ENCODE results near the gene NXPE4. TPM values are rescaled to one million over a fixed set of nuclear protein-coding genes. Genes with fewer than 3 reads are reported as not detected.
"Not testable (repeated sequence)": the region's sequence is repeated elsewhere in the genome, so short reads cannot be mapped to it uniquely, and the experiment has no call there.

NXPE4 gene
- total RNA-seq, 6 experiments from 2014 or later = not detected

DNA sequence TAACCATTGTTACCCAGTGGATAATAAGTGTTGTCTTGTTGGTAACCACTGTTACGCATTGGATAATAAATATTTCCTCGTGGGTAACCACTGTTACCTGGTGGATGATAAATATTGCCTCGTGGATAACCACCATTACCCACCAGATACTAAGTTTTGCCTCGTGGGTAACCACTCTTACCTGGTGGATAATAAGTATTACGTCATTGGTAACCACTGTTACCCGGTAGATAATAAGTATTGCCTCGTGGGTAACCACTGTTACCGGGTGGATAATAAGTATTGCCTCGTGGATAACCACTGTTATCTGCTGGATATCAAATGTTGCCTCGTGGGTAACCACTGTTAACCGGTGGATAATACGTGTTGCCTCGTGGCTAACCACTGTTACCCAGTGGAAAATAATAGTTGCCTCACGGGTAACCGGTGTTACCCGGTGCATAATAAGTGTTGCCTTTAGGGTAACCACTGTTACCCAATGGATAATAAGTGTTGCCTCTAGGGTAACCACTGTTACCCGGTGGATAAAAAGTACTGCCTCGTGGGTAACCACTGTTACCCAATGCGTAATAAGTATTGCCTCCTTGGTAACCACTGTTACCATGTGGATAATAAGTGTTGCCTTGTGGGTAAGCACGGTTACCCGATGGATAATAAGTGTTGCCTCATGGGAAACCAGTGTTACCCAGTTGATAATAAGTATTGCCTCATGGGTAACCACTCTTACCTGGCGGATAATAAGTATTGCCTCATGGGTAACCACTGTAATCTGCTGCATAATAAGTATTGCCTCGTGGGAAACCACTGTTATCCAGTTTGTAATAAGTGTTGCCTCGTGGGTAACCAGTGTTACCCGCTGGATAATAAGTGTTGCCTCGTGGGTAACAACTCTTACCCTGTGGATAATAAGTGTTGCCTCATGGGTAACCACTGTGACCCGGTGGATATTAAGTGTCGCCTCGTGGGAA is 21.9 kb upstream of the NXPE4 start:
- TF ChIP-seq CTCF (IDR thresholded peaks at IDR 0.05) = no peak
- no peaks in the 10 kb centered on the region for H3K4me1 Mint-ChIP-seq (ENCODE audit: low read depth)
- no peak for DNase-seq
- no peaks in the 10 kb centered on the region for H3K9me3 Mint-ChIP-seq
- no peak overlapping the region for H3K27ac Mint-ChIP-seq
- H3K4me3 Mint-ChIP-seq = no peak overlapping the region
- no peaks in the 10 kb centered on the region for H3K36me3 Mint-ChIP-seq (ENCODE audit: low read depth)
- no peaks in the 10 kb centered on the region for H3K27me3 Mint-ChIP-seq (ENCODE audit: insufficient read depth)

DNA sequence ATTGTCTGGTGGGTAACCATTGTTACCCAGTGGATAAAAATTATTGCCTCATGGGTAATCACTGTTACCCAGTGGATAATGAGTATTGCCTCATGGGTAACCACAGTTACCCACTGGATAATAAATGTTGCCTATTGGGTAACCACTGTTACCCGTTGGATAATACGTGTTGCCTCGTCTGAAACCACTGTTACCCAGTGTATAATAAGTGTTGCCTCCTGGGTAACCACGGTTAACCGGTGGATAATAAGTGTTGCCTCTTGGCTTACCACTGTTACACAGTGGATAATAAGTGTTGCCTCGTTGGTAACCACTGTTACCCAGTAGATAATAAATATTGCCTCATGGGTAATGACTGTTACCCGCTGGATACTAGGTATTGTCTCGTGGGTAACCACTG is 20.9 kb upstream of the NXPE4 start:
- Mint-ChIP-seq H3K27ac (no peak overlapping the region), H3K27me3 (ENCODE audit: insufficient read depth) (no peaks in the 10 kb centered on the region)
- TF ChIP-seq CTCF (IDR thresholded peaks at IDR 0.05) = no peak

DNA sequence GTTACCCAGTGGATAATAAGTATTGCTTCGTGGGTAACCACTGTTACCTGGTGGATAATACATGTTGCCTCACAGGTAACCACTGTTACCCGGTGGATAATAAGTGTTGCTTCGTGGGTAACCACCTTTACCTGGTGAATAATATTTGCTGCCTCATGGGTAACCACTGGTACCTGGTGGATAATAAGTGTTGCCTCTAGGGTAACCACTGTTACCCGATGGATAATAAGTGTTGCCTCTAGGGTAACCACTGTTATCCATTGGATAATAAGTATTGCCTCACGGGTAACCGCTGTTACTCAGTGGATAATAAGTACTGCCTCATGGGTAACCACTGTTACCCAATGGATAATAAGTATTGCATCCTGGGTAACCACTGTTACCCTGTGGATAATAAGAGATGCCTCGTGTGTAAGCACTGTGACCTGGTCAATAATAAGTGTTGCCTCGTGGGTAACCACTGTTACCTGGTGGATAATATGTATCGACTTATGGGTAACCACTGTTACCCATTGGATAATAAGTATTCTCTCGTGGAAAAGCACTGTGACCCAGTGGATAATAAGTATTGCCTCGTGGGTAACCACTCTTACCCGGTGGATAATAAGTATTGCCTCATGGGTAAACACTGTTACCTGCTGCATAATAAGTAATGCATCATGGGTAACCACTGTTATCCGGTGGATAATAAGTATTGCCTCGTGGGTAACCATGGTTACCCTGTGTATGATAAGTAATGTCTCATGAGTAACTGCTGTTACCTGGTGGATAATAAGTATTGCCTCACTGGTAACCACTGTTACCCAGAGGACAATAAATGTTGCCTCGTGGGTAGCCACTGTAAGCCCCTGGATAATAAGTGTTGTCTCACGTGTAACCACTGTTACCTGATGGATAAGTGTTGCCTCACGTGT is 20.1 kb upstream of the NXPE4 start:
- Mint-ChIP-seq H3K9me3 (no peaks in the 10 kb centered on the region), H3K27ac (no peak overlapping the region), H3K4me1 (ENCODE audit: low read depth) (no peaks in the 10 kb centered on the region), H3K4me3 (no peak overlapping the region), H3K27me3 (ENCODE audit: insufficient read depth) (no peaks in the 10 kb centered on the region), H3K36me3 (ENCODE audit: low read depth) (no peaks in the 10 kb centered on the region)
- no peak for DNase-seq
- no peak for TF ChIP-seq CTCF (IDR thresholded peaks at IDR 0.05)

More for the DNA sequence above, 20.9 kb upstream of the NXPE4 start:
- Mint-ChIP-seq H3K36me3 (ENCODE audit: low read depth) (no peaks in the 10 kb centered on the region), H3K4me1 (ENCODE audit: low read depth) (no peaks in the 10 kb centered on the region), H3K9me3 (no peaks in the 10 kb centered on the region), H3K4me3 (no peak overlapping the region)
- DNase-seq = no peak

GRCh38 chr11:114614127-114614720 is 18.6 kb upstream of the NXPE4 start:
- Mint-ChIP-seq H3K36me3 (ENCODE audit: low read depth) (no peaks in the 10 kb centered on the region), H3K27ac (no peak overlapping the region), H3K4me1 (ENCODE audit: low read depth) (no peaks in the 10 kb centered on the region), H3K9me3 (no peaks in the 10 kb centered on the region), H3K4me3 (no peak overlapping the region), H3K27me3 (ENCODE audit: insufficient read depth) (no peaks in the 10 kb centered on the region)
- no peak for DNase-seq
- TF ChIP-seq CTCF (IDR thresholded peaks at IDR 0.05) = no peak

DNA sequence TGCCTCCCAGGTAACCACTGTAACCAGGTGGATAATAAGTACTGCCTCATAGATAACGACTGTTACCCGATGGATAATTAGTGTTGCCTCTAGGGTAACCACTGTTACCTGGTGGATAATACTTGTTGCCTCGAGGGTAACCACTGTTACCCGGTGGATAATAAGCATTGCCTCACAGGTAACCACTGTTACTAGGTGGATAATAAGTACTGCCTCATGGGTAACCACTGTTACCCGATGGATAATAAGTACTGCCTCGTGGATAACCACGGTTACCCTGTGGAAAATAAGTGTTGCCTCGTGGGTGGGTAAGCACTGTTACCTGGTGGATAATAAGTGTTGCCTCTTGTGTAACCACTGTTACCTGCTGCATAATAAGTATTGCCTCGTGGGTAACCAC is 17.5 kb upstream of the NXPE4 start:
- not testable (repeated sequence) for H3K27me3 Mint-ChIP-seq (ENCODE audit: insufficient read depth); H3K27ac Mint-ChIP-seq; H3K9me3 Mint-ChIP-seq; DNase-seq; H3K4me3 Mint-ChIP-seq; H3K36me3 Mint-ChIP-seq (ENCODE audit: low read depth); H3K4me1 Mint-ChIP-seq (ENCODE audit: low read depth)

All from HFFc6 (cell line).